Limb (tissue), 2 donors: ENCODE measurements around the gene FRAT1.
A peak's percentile ranks its signal among the peaks of the same experiment; 100 is the strongest.
"Not testable (repeated sequence)": the region's sequence is repeated elsewhere in the genome, so short reads cannot be mapped to it uniquely, and the experiment has no call there.

Experiments
- DNase-seq, 2 donors: peaks; one replicate each; pipeline ENCODE4 v3.0.0-alpha.2; 2016; ENCODE audit errors: extremely low spot score in 2 of 2

FRAT1 gene, protein sequence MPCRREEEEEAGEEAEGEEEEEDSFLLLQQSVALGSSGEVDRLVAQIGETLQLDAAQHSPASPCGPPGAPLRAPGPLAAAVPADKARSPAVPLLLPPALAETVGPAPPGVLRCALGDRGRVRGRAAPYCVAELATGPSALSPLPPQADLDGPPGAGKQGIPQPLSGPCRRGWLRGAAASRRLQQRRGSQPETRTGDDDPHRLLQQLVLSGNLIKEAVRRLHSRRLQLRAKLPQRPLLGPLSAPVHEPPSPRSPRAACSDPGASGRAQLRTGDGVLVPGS

GRCh38 chr10:97318772-97319651 lies at the start of gene FRAT1:
Gene FRAT1, plus strand, starts transcription at chr10:97319271. Its CDS starts 183 bp downstream, at chr10:97319454.
- DNase-seq = peak; percentile 85 to 96

DNA sequence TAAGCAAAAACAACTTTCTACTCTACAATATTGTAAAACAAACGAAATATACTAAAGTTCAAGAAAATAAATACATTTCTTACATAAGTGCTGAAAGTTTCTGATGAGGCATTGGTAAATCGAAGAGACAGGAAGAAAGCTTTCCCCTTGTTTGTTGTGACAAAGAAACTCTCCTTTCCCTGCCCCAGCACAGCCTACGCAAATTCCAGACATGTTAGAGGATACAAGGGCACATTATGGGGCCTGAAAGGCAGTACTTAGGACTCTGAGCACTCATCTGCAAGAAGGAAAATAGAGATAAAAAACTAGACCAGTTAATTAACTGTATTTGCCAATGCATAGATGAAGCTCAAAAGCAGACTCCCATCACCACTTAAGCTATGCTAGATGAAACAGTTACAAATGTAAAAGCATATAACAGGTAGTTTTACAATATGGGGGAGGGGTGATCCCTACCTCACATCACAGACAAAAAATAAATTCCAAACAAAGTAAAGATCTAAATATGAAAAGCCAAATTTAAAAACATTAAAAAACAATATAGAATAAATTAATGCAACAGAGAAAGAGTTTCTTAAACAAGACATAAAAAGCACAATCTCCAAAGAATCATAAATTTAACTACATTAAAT lies 48.4 kb upstream of the FRAT1 start:
- no peak for DNase-seq

DNA sequence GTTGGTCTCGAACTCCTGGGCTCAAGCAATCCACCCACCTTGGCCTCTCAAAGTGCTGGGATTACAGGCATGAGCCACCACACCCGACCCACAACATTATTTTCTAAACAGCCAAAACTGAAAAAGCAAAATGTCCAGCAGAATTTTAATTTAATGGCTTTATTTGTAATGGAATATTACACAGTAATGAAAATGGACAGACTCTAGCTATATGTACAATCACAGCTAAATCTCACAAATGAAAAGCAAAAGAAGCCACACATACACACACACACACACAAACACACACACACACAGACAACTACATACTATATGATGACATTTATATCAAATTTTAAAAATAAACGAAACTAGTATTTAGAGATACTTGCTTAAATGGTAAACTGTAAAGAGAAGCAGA lies 45.4 kb upstream of the FRAT1 start:
- DNase-seq = no peak

GRCh38 chr10:97274828-97275227 lies 44.2 kb upstream of the FRAT1 start:
- no peak for DNase-seq

DNA sequence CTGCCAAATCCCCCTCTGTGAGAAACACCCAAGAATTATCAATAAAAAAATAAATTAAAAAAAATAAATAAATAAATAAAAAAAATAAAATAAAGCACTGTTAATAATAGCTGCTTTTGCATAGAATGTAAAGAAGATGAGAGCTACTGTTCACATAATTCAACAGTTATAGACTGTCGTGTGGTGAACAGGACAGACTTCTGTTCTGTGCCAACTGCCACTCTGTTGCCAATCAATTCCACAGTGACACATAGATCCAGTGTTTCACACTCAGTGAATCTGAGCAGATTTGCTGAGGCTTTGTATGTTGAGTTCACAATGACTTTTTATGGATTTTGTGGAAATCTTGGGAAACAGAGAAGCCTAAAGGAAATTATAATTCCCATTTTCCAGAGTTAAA lies 41.5 kb upstream of the FRAT1 start:
- no peak for DNase-seq

DNA sequence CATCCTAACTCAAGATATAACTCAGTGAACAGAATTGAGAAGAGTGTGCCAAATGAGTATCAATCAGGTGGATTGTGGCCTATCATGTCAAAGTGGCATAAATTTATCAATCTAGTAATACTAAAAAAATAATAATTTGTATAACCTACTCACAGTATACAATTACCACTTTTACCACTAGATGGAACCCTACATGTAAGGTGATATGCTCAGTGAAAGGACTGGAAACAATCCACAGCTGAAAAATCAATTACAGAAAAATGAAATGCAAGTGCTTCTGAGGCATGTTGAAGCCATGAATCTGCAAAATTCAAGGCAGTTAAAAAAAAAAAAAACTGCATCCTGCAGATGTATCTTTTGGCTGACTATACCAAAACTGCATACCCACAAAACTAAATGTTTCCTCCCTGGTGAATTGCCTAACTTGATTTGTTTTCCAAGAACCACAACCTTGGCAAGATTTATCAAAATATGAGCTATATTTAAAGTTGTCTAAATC lies 40.5 kb upstream of the FRAT1 start:
- peak in 1 of 2 donors; percentile 91 for DNase-seq

DNA sequence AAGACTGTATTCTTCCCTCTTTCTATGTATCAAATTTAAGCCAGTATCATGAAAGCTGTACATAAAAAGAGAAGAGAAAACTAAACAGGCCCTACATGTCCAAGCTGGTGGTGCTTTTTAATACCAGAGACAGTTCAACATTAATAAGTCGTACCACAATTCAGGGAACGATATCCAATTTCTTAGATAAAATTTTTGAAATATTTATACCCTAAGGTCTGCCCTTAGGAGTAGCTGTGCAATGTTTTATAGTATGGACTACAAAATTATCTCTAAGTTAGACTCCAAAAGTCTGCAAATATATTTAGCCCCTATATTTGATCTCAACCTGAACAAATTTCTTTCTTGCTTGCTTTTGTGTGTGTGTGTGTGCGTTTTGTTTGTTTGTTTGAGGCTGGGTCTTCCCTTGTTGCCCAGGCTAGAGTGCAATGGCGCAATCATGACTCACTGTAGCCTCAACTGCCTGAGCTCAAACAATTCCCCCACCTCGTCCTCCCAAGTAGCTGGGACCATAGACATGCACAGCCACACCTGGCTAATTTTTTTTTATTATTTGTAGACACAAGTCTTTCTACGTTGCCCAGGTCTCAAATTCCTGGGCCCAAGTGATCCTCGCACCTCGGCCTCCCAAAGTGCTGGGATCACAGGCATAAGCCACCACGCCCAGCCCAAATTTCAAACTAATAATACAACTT lies 39.8 kb upstream of the FRAT1 start:
- DNase-seq = no peak

DNA sequence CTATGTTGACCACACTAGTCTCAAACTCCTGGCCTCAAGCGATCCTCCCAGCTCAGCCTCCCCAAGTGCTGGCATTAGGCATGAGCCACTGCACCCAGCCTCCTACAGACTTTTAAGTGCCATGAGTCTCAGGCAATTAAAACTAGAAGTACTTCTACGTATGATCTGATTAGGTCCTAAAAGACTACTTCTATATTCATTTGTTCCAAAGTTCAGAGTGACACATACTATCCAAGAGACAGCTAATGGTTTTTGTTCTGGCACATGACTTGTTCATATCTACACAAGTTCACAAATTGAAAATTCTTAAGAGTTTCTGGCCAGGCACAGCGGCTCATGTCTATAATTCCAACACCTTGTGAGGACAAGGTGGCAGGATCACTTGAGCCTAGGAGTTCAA lies 38.3 kb upstream of the FRAT1 start:
- no peak for DNase-seq

GRCh38 chr10:97290076-97290475 lies 29.0 kb upstream of the FRAT1 start:
- not testable (repeated sequence) for DNase-seq

- DNase-seq = not testable (repeated sequence)
These were observed 28.3 kb upstream of the FRAT1 start for GRCh38 chr10:97290576-97291356.

DNA sequence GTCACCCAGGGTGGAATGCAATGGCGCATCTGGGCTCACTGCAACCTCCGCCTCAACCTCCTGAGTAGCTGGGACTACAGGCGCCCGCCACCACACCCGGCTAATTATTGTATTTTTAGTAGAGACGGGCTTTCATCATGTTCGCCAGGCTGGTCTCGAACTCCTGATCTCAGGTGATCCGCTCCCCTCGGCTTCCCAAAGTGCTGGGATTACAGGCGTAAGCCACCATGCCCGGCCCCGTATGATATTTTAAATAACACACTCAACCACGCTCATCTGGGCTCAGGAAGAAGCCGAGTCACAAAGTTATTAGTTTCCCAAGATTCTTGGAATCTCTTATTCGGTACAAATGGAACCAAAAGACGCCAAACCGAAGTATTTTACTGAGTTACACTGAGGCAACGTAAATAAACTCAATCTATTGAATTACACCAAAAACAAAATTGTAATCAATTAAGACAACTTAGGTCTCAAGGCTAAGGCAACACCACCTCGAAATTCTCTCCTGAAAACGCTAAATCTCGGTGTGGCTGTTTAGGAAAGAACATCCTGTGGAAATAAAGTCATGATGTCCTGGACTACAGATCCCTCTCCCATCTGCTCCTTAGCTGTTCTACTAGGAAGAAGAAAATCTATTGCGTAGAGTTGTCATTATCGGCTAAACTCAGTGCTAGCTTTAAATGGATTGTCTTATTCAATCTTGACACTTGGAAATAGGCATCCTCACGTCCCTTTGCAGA lies 27.5 kb upstream of the FRAT1 start:
- DNase-seq = no peak

GRCh38 chr10:97292097-97292861 lies 26.8 kb upstream of the FRAT1 start, which contains the start of gene ARHGAP19:
Gene ARHGAP19, minus strand, starts transcription at chr10:97292637. Its CDS starts 10 bp downstream, at chr10:97292627.
- peak; percentile 93 to 97 for DNase-seq

- no peak for DNase-seq
These were observed 26.2 kb upstream of the FRAT1 start for GRCh38 chr10:97292862-97293198.

DNA sequence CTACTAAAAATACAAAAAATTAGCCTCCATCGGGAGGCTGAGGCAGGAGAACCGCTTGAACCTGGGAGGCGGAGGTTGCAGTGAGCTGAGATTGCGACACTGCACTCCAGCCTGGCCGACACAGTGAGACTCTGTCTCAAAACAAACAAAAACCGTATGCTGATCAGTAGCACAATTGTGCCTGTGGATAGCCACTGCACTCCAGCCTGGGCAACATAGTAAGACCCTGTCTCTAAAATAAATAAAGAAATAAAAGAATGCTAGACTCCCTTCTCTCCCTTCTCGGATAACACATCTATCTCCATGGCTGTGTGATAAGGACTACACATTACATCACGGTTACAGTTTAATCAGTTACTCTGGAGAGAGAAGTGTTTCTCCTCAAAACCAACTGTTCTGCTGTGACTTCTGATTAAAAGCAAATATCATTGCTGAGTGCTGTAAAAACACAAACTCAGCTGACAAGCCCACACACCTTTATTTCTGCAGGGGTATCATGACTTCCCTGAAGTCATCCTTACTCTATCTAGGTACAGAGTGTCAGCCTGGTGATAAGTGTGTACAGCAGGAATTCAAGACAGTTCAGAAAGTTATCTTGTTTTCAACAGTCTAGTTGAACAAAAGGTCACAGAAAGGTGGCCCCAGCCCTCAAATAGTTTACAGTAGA lies 21.4 kb upstream of the FRAT1 start:
- DNase-seq = no peak

GRCh38 chr10:97298223-97298571 lies 20.9 kb upstream of the FRAT1 start:
- no peak for DNase-seq

DNA sequence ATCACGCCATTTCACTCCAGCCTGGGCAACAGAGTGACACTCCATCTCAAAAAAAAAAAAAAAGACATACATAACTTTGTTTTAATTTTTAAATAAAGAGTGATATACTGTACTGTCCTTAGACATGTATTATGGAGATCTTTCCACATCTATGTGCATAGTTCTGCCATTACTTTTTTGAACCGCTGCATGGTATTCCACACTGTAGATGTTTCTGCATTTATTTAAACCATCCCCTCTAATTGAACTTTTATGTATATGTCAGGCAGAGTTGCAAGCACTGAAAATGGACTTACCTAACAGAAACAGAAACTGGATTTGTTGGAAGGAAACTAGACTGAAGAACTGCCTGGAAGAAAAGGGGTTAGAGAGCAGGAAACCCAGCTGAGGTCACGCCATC lies 18.1 kb upstream of the FRAT1 start:
- no peak for DNase-seq

- no peak for DNase-seq
These were observed 16.8 kb upstream of the FRAT1 start for GRCh38 chr10:97302088-97302791.

DNA sequence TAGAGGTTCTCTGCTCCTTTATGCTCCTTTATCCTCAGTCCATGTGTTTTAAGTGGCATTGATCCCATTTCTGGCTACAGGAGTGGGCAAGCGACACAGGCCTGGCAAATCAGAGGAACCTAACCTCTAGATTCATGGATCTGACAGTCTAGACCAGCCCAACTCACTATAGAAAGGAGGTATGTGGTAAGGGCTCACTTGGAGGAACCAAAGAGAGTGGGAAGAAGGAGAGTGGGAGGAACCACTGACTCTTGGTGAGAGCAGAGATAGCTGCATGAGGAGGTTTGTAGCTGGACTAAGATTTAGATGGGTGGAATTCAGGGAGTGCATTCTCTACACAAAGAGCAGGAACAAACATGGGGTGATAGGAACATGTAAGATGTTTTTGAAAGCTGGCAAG lies 11.6 kb upstream of the FRAT1 start:
- no peak for DNase-seq
